ENCODE measurements around the gene PERM1. TPM values are rescaled to one million over a fixed set of nuclear protein-coding genes. Genes with fewer than 3 reads are reported as not detected.
A peak's percentile ranks its signal among the peaks of the same experiment; 100 is the strongest.

The PERM1 gene
- total RNA-seq, 1 experiment from 2014 or later = 0.39 TPM

GRCh38 chr1:969260-969855 is 12.5 kb downstream of the PERM1 start:
- no peak for TF ChIP-seq POLR2A (IDR thresholded peaks at IDR 0.05; ENCODE audit: borderline replicate concordance, extremely low read depth, insufficient read depth, insufficient read length)
- ATAC-seq (no peak), DNase-seq (ENCODE audit: low read depth, low spot score) (no peak)
- no peaks in the 10 kb centered on the region; the same call in 1 of the 2 replicates for H3K79me2 ChIP-seq (ENCODE audit: insufficient read depth, low read length)
- ChIA-PET POLR2A (no interaction called here), CTCF (no interaction called here), RAD21 (ENCODE audit: low non-redundant PET in 1 of 2, low total read pairs in 2 of 2, uncharacterized antibody in 2 of 2, unreplicated experiment in 2 of 2) (no interaction called here)
- peaks cover 0 to 3% of the 10 kb centered on the region in 2 experiments; a peak in 1 of 4 replicates for H3K36me3 ChIP-seq (ENCODE audit: control insufficient read depth in 1 of 2, insufficient read depth in 2 of 2, low read length in 2 of 2)
- no peaks in the 10 kb centered on the region; a peak in 1 of 4 replicates for H3K9me3 ChIP-seq (ENCODE audit: control insufficient read depth in 1 of 2, insufficient read depth in 1 of 2, low read depth in 1 of 2, low read length in 2 of 2)
- no peak overlapping the region for H2AFZ ChIP-seq (ENCODE audit: low read depth, low read length, poor library complexity, severe bottlenecking)
- no peaks in the 10 kb centered on the region for H3K9me2 ChIP-seq (ENCODE audit: insufficient read depth)
- BruUV-seq (replicated peaks) = no TSS peak
- no peaks in the 10 kb centered on the region for H4K20me1 ChIP-seq (ENCODE audit: insufficient read depth)
- H3K9ac ChIP-seq (ENCODE audit: low read length) = no peak overlapping the region
- H3K27ac ChIP-seq (ENCODE audit: low read depth, low read length) = no peak overlapping the region
- intact Hi-C loops (cut with micrococcal nuclease) = no loop called here
- no peak overlapping the region for H3K4me2 ChIP-seq (ENCODE audit: low read length)
- peaks cover 16 to 33% of the 10 kb centered on the region in 2 experiments for H3K4me1 ChIP-seq (ENCODE audit: control insufficient read depth in 1 of 2, insufficient read depth in 2 of 2, low read length in 2 of 2)
- H3K27me3 ChIP-seq (ENCODE audit: insufficient read depth, low read length) = no peaks in the 10 kb centered on the region
- no peak overlapping the region for H3K4me3 ChIP-seq (replicated peaks in 1 of 2; ENCODE audit: low read depth in 1 of 2, low read length in 2 of 2)

GRCh38 chr1:967466-968343 is 14.2 kb downstream of the PERM1 start:
- H3K9ac ChIP-seq (ENCODE audit: low read length) = peak overlapping the region; percentile 94
- peak overlapping the region; percentile 100 for H3K27ac ChIP-seq (ENCODE audit: low read depth, low read length)
- DNase-seq (ENCODE audit: low read depth, low spot score) (no peak), ATAC-seq (no peak)
- no peaks in the 10 kb centered on the region for H3K9me2 ChIP-seq (ENCODE audit: insufficient read depth)
- POLR2A ChIA-PET = interaction anchor here (0.8 to 2.1 kb wide), 4 partner anchors 8 to 51 kb away, joined by 3 to 11 read pairs (median 4); partner anchors contain the start of gene HES4
- no peaks in the 10 kb centered on the region for H3K27me3 ChIP-seq (ENCODE audit: insufficient read depth, low read length)
- RAD21 ChIA-PET (ENCODE audit: low non-redundant PET in 1 of 2, low total read pairs in 2 of 2, uncharacterized antibody in 2 of 2, unreplicated experiment in 2 of 2) = no interaction called here
- no peaks in the 10 kb centered on the region; a peak in 1 of 4 replicates for H3K9me3 ChIP-seq (ENCODE audit: control insufficient read depth in 1 of 2, insufficient read depth in 1 of 2, low read depth in 1 of 2, low read length in 2 of 2)
- H2AFZ ChIP-seq (ENCODE audit: low read depth, low read length, poor library complexity, severe bottlenecking) = no peak overlapping the region
- CTCF ChIA-PET = interaction anchor here (1.2 to 1.5 kb wide), 2 partner anchors 9 to 63 kb away, joined by 3 to 5 read pairs; no protein-coding TSS in a partner anchor
- no peaks in the 10 kb centered on the region for H4K20me1 ChIP-seq (ENCODE audit: insufficient read depth)
- H3K4me3 ChIP-seq (replicated peaks in 1 of 2; ENCODE audit: low read depth in 1 of 2, low read length in 2 of 2) = peak overlapping the region; percentile 74
- no TSS peak for BruUV-seq (replicated peaks)
- peaks cover 6% of the 10 kb centered on the region; the same call in 1 of the 2 replicates for H3K79me2 ChIP-seq (ENCODE audit: insufficient read depth, low read length)
- H3K4me1 ChIP-seq (ENCODE audit: control insufficient read depth in 1 of 2, insufficient read depth in 2 of 2, low read length in 2 of 2) = peaks cover 16 to 33% of the 10 kb centered on the region in 2 experiments
- peaks cover 8 to 12% of the 10 kb centered on the region in 2 experiments; a peak in 3 of 4 replicates for H3K36me3 ChIP-seq (ENCODE audit: control insufficient read depth in 1 of 2, insufficient read depth in 2 of 2, low read length in 2 of 2)
- H3K4me2 ChIP-seq (ENCODE audit: low read length) = peak overlapping the region; percentile 93
- intact Hi-C loops (cut with micrococcal nuclease) = no loop called here
- TF ChIP-seq TCF7L2 (IDR thresholded peaks at IDR 0.05; ENCODE audit: borderline replicate concordance, extremely low read depth, insufficient read depth, insufficient read length) (no peak), ZFX (IDR thresholded peaks at IDR 0.05) (no peak), POLR2A (IDR thresholded peaks at IDR 0.05; ENCODE audit: borderline replicate concordance, extremely low read depth, insufficient read depth, insufficient read length) (no peak), CBX3 (IDR thresholded peaks at IDR 0.05; ENCODE audit: low read depth) (no peak), CTCF (IDR thresholded peaks at IDR 0.05 in 2 of 3, conservative IDR thresholded peaks at IDR 0.05 in 1 of 3; ENCODE audit: borderline replicate concordance in 1 of 3, insufficient read depth in 1 of 3, low read depth in 2 of 3, low read length in 2 of 3) (no peak), REST (IDR thresholded peaks at IDR 0.05; ENCODE audit: low read depth) (no peak), MAX (IDR thresholded peaks at IDR 0.05) (no peak), ATF3 (IDR thresholded peaks at IDR 0.05) (no peak), POLR2AphosphoS5 (IDR thresholded peaks at IDR 0.05; ENCODE audit: low read depth, low read length) (no peak)

All from HCT116 (cell line).